Kidney (tissue), 14 donors: ENCODE data around the gene XYLT1. TPM values are rescaled to one million over a fixed set of nuclear protein-coding genes. Genes with fewer than 3 reads are reported as not detected.

ENCODE experiments used
- DNase-seq, 5 donors: peaks; one replicate each; pipeline ENCODE4 v3.0.0-alpha.2; 2013 to 2020
- FAIRE-seq: peaks from 2 replicates; lab custom pipeline; 2012; peaks lifted over from hg19 to GRCh38; lab: Jason Lieb, UNC
- H3K27ac ChIP-seq, 2 donors: one replicate each; pipeline ENCODE4 v1.7.0; 2013; ENCODE audit warnings: low read depth in 2 of 2, low read length in 2 of 2, inconsistent platforms in 1 of 2
- H3K27me3 ChIP-seq: one replicate; pipeline ENCODE4 v1.7.1; 2013; ENCODE audit warnings: low read length, inconsistent platforms; ENCODE audit not compliant: control insufficient read depth, insufficient read depth
- H3K36me3 ChIP-seq, 3 donors: one replicate each; pipeline versions ENCODE4 v1.7.0 to v1.7.1; 2013; ENCODE audit warnings: low read length in 3 of 3, control low read depth in 1 of 3, inconsistent platforms in 1 of 3; ENCODE audit not compliant: insufficient read depth in 3 of 3, control insufficient read depth in 2 of 3
- H3K4me1 ChIP-seq, 3 donors: one replicate each; pipeline versions ENCODE4 v1.7.0 to v1.7.1; 2013; ENCODE audit warnings: low read length in 3 of 3, inconsistent platforms in 1 of 3, low read depth in 1 of 3; ENCODE audit not compliant: control insufficient read depth in 2 of 3, insufficient read depth in 2 of 3
- H3K4me3 ChIP-seq, 3 donors: one replicate each; pipeline versions ENCODE4 v1.7.0 to v1.8.1; 2013; ENCODE audit warnings: low read length in 3 of 3, control low read depth in 1 of 3, inconsistent platforms in 1 of 3
- H3K9ac ChIP-seq, 3 donors: one replicate each; pipeline versions ENCODE4 v1.7.0 to v1.7.1; 2013; ENCODE audit warnings: low read length in 3 of 3, control low read depth in 1 of 3, inconsistent platforms in 1 of 3
- H3K9me3 ChIP-seq, 3 donors: one replicate each; pipeline versions ENCODE4 v1.7.0 to v1.7.1; 2013; ENCODE audit warnings: low read length in 3 of 3, control low read depth in 1 of 3, inconsistent platforms in 1 of 3; ENCODE audit not compliant: control insufficient read depth in 2 of 3, insufficient read depth in 1 of 3
- intact Hi-C: fragments of 100-400 bp; cut with DNase I; formaldehyde crosslinking; loops from one replicate; pipeline ENCODE4 v1.11.1; 2022
- polyA plus RNA-seq: library from polyadenylated mRNA; stranded (reverse); fragments of 350-450 nt; fragmentation: Illumina TruSeq; extraction: RNeasy Lipid Tissue Mini Kit (QIAGEN cat#74804); gene quantifications from one replicate; pipeline ENCODE4 v1.2.3, GENCODE V29; 2014; ENCODE audit warnings: low read depth, low replicate concordance; ENCODE audit not compliant: insufficient read depth
- total RNA-seq: library from RNA; stranded (reverse); fragmentation: NEBNext Ultra II Directional; extraction: Animal tissue kit (Norgen Biotek cat#: 25700); gene quantifications from one replicate; pipeline ENCODE4 v1.2.1, GENCODE V29; 2021
- TF ChIP-seq, protein P1 (sequence below): IDR thresholded peaks from 3 replicates; pipeline ENCODE4 v1.5.1; 2012; ENCODE audit warnings: mild to moderate bottlenecking, moderate library complexity, borderline replicate concordance; ENCODE audit not compliant: insufficient read depth; ENCODE audit errors: extremely low read depth
- donor health status: control.
- donor health status: control.
- donor health status: control.
- donor health status: control.
- donor health status: control.
- donor health status: DM: yes; HTN: yes; CAD: no.
- donor health status: Normal renal cell carcinoma (clear cell type).

XYLT1 gene
- total and polyA plus RNA-seq, 2 donors from 2014 or later = 0.52 to 7.6 TPM

DNA sequence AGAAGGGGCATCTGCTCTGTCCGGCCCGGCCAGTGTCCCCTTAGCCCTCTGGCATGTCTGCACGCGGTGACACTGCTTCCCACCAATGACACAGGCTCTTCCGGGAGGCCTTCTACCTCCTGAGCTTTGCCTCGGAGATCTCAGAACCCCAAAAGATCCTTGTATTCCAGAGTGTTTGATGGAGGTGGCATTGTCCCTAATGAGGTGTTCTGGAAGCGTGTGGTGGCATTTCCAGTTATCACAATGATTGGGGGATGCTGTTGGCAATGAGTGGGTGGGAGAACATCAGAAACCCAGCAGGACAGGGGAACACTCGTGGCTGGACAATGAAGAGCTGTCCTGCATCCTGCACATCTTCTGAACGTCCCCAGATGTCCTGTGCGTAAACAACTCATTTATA lies 198.0 kb downstream of the XYLT1 start:
- no peaks in the 10 kb centered on the region for H3K27me3 ChIP-seq
- FAIRE-seq (no peak), DNase-seq (no peak)
- TF ChIP-seq, protein P1, sequence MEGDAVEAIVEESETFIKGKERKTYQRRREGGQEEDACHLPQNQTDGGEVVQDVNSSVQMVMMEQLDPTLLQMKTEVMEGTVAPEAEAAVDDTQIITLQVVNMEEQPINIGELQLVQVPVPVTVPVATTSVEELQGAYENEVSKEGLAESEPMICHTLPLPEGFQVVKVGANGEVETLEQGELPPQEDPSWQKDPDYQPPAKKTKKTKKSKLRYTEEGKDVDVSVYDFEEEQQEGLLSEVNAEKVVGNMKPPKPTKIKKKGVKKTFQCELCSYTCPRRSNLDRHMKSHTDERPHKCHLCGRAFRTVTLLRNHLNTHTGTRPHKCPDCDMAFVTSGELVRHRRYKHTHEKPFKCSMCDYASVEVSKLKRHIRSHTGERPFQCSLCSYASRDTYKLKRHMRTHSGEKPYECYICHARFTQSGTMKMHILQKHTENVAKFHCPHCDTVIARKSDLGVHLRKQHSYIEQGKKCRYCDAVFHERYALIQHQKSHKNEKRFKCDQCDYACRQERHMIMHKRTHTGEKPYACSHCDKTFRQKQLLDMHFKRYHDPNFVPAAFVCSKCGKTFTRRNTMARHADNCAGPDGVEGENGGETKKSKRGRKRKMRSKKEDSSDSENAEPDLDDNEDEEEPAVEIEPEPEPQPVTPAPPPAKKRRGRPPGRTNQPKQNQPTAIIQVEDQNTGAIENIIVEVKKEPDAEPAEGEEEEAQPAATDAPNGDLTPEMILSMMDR = no peak
- H3K9me3 ChIP-seq = no peaks in the 10 kb centered on the region
- H3K36me3 ChIP-seq = no peaks in the 10 kb centered on the region
- intact Hi-C loops = no loop called here
- no peak overlapping the region for H3K4me3 ChIP-seq
- H3K27ac ChIP-seq = no peak overlapping the region
- H3K9ac ChIP-seq = no peak overlapping the region
- H3K4me1 ChIP-seq = peaks cover 0 to 2% (median 0%) of the 10 kb centered on the region in 3 donors

DNA sequence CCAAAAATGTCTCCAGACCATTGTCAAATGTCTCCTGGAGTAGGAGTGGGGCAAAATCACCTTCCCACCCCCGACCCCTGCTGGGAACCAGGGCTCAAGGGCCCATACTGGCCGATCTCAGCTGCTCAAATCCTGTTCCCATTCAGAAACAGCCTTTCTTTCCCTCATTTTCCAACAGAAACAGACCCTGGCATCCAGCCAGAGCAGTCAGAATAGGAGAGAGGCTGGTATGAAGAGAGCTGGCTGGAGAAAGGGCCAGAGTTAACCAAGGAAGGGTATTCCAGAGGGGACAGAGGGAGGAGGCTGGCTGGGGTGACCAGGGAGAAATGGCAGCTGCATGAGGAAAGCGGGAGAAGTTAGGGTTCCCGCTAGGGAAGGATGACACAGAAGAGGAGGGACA lies 199.1 kb downstream of the XYLT1 start:
- intact Hi-C loops = no loop called here
- no peak for FAIRE-seq
- H3K27me3 ChIP-seq = no peaks in the 10 kb centered on the region
- no peaks in the 10 kb centered on the region for H3K9me3 ChIP-seq
- no peak overlapping the region for H3K4me3 ChIP-seq
- TF ChIP-seq, protein P1 = no peak
- no peak overlapping the region for H3K27ac ChIP-seq
- no peaks in the 10 kb centered on the region for H3K36me3 ChIP-seq
- H3K4me1 ChIP-seq = peaks cover 0 to 2% (median 0%) of the 10 kb centered on the region in 3 donors
- DNase-seq = peak in 2 of 5 donors; percentile 26 to 61
- no peak overlapping the region for H3K9ac ChIP-seq

DNA sequence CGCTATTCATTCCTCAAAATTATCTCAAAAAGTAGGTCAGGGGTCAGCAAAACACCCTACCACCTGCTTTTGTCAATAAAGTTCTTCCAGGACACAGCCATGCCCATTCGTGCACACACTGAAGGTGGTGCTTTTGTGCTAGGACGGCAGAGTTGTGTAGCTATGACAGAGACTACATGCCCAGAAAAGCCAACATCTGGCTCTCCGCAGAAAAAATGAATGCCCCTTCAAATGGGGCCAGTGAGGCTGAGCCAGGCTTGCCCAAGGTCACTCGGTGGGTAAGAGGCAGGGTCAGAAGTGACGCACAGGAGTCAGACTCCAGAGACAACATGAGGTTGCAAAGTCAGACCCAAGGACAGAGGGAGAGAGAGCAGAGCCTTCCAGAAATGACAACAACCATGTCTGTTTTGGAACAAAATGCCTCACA lies 200.1 kb downstream of the XYLT1 start:
- intact Hi-C loops = no loop called here
- no peak for FAIRE-seq

More for the DNA sequence above, 200.1 kb downstream of the XYLT1 start:
- Histone ChIP-seq H3K9me3 (no peaks in the 10 kb centered on the region), H3K27ac (no peak overlapping the region), H3K4me1 (peaks cover 0 to 2% (median 0%) of the 10 kb centered on the region in 3 donors), H3K36me3 (no peaks in the 10 kb centered on the region), H3K27me3 (no peaks in the 10 kb centered on the region), H3K4me3 (no peak overlapping the region), H3K9ac (no peak overlapping the region)
- TF ChIP-seq, protein P1 = no peak
- no peak for DNase-seq
